Effector CD8-positive, alpha-beta T cell (primary cell): ENCODE data around the gene ABT1.

ENCODE experiments used
- DNase-seq: peaks from one replicate; lab custom pipeline; 2025; lab: John Stamatoyannopoulos, UW

Gene ABT1

GRCh38 chr6:26604797-26605196 is 8.0 kb downstream of the ABT1 start:
- DNase-seq = no peak

GRCh38 chr6:26607434-26608230 is 10.9 kb downstream of the ABT1 start:
- peak; percentile 7 for DNase-seq

GRCh38 chr6:26609463-26609862 is 12.7 kb downstream of the ABT1 start:
- DNase-seq = no peak

- DNase-seq = no peak
Observed at GRCh38 chr6:26611599-26611998, 14.8 kb downstream of the ABT1 start.

GRCh38 chr6:26613201-26613600 is 16.4 kb downstream of the ABT1 start:
- DNase-seq = no peak

- no peak for DNase-seq
Observed at GRCh38 chr6:26613689-26614683, 17.2 kb downstream of the ABT1 start.

GRCh38 chr6:26623339-26623859 is 26.6 kb downstream of the ABT1 start:
- no peak for DNase-seq

GRCh38 chr6:26624557-26624956 is 27.8 kb downstream of the ABT1 start:
- no peak for DNase-seq

- DNase-seq = no peak
Observed at GRCh38 chr6:26627843-26628242, 31.1 kb downstream of the ABT1 start.

GRCh38 chr6:26629359-26629758 is 32.6 kb downstream of the ABT1 start:
- no peak for DNase-seq

- DNase-seq = no peak
Observed at GRCh38 chr6:26640806-26641205, 44.1 kb downstream of the ABT1 start.

- DNase-seq = no peak
Observed at GRCh38 chr6:26646074-26646473, 49.3 kb downstream of the ABT1 start.
